CD8-positive, alpha-beta memory T cell (primary cell): ENCODE results near the gene SEC22C. TPM values are rescaled to one million over a fixed set of nuclear protein-coding genes. Genes with fewer than 3 reads are reported as not detected.

Source experiments
- CTCF ChIA-PET: fragments of 350-600 bp; sonication (Branson Sonifier 250); formaldehyde crosslinking; loops from one replicate; lab custom pipeline; 2021; ENCODE audit warnings: antibody characterized with exemption; lab: Charles Lee
- POLR2A ChIA-PET: fragments of 350-600 bp; sonication (Branson Sonifier 250); formaldehyde crosslinking; loops from one replicate; lab custom pipeline; 2021; ENCODE audit warnings: antibody characterized with exemption; lab: Charles Lee
- DNase-seq, 5 donors: peaks; one replicate each; pipeline versions ENCODE4 v3.0.0 to v3.0.0-alpha.2; 2020 to 2022; ENCODE audit warnings: mixed read lengths in 1 of 5
- H3K27ac ChIP-seq: one replicate; pipeline ENCODE4 v1.7.0; 2013; ENCODE audit warnings: low read depth, mild to moderate bottlenecking, low read length, moderate library complexity
- H3K27me3 ChIP-seq: 2 replicates; pipeline ENCODE4 v1.7.0; 2013; ENCODE audit warnings: low read length, mild to moderate bottlenecking; ENCODE audit not compliant: insufficient read depth, poor library complexity, severe bottlenecking
- H3K36me3 ChIP-seq: 2 replicates; pipeline ENCODE4 v1.7.0; 2013; ENCODE audit warnings: mild to moderate bottlenecking, low read length, moderate library complexity; ENCODE audit not compliant: insufficient read depth
- H3K4me1 ChIP-seq: 2 replicates; pipeline ENCODE4 v1.7.0; 2013; ENCODE audit warnings: mild to moderate bottlenecking, low read length, moderate library complexity; ENCODE audit not compliant: insufficient read depth
- H3K4me3 ChIP-seq: 2 replicates; pipeline ENCODE4 v1.7.0; 2013; ENCODE audit warnings: mild to moderate bottlenecking, low read length
- H3K9me3 ChIP-seq: 2 replicates; pipeline ENCODE4 v1.7.0; 2013; ENCODE audit warnings: mild to moderate bottlenecking, low read length
- H3K27ac Mint-ChIP-seq, 8 donors: one replicate each; pipeline ENCODE4 v1.8.0; 2020 to 2021; ENCODE audit warnings: mixed read lengths in 8 of 8, mild to moderate bottlenecking in 6 of 8, inconsistent platforms in 3 of 8, moderate library complexity in 3 of 8
- H3K27me3 Mint-ChIP-seq, 2 donors: one replicate each; pipeline ENCODE4 v1.8.0; 2020 to 2021; ENCODE audit warnings: mixed read lengths in 2 of 2, mild to moderate bottlenecking in 1 of 2, moderate library complexity in 1 of 2
- H3K36me3 Mint-ChIP-seq, 3 donors: one replicate each; pipeline ENCODE4 v1.8.0; 2020 to 2021; ENCODE audit warnings: mixed read lengths in 3 of 3, inconsistent platforms in 1 of 3, mild to moderate bottlenecking in 1 of 3
- H3K4me1 Mint-ChIP-seq, 3 donors: one replicate each; pipeline ENCODE4 v1.8.0; 2020 to 2021; ENCODE audit warnings: mixed read lengths in 3 of 3, inconsistent platforms in 1 of 3, mild to moderate bottlenecking in 1 of 3
- H3K4me3 Mint-ChIP-seq, 7 donors: one replicate each; pipeline ENCODE4 v1.8.0; 2020 to 2021; ENCODE audit warnings: mixed read lengths in 7 of 7, mild to moderate bottlenecking in 6 of 7, moderate library complexity in 4 of 7, inconsistent platforms in 2 of 7
- H3K9me3 Mint-ChIP-seq, 5 donors: one replicate each; pipeline ENCODE4 v1.8.0; 2020 to 2022; ENCODE audit warnings: mixed read lengths in 5 of 5, mild to moderate bottlenecking in 3 of 5, moderate library complexity in 2 of 5, inconsistent platforms in 1 of 5
- polyA plus RNA-seq: library from polyadenylated mRNA; unstranded; fragments of 300-500 nt; fragmentation: Illumina TruSeq; gene quantifications from one replicate; pipeline ENCODE4 v1.2.3, GENCODE V29; 2021
- total RNA-seq, 2 experiments: library from RNA; stranded (reverse); gene quantifications; one replicate each; pipeline ENCODE4 v1.2.3, GENCODE V29; 2021

Gene SEC22C
- total and polyA plus RNA-seq, 3 experiments from 2014 or later = 45.5 to 53.6 (median 52.6) TPM

- Mint-ChIP-seq H3K27me3 (peaks cover 0 to 1% of the 10 kb centered on the region in 2 donors), H3K9me3 (no peaks in the 10 kb centered on the region), H3K27ac (peak overlapping the region in 5 of 8 donors; percentile 48 to 77 (median 65)), H3K4me3 (peak overlapping the region in 2 of 7 donors; percentile 7 to 68), H3K36me3 (peaks cover 14 to 19% (median 16%) of the 10 kb centered on the region in 3 donors), H3K4me1 (peaks cover 52 to 73% (median 68%) of the 10 kb centered on the region in 3 donors)
- no peaks in the 10 kb centered on the region for H3K9me3 ChIP-seq
- H3K4me3 ChIP-seq = no peak overlapping the region
- H3K27me3 ChIP-seq = no peaks in the 10 kb centered on the region
- ChIA-PET CTCF (interaction anchor here (7.2 to 18.6 kb wide), 2 partner anchors 14 to 31 kb away, joined by 61 to 178 read pairs; partner anchors contain the start of gene VIPR1), POLR2A (interaction anchor here (0.8 kb wide), 1 partner anchor 31 kb away, joined by 5 read pairs; the partner anchor contains the start of gene VIPR1)
- peaks cover 60% of the 10 kb centered on the region for H3K4me1 ChIP-seq
- no peak for DNase-seq
- H3K36me3 ChIP-seq = no peaks in the 10 kb centered on the region
- H3K27ac ChIP-seq = no peak overlapping the region
Observed at GRCh38 chr3:42533161-42533897, 48.4 kb downstream of the SEC22C start.

- H3K36me3 ChIP-seq = no peaks in the 10 kb centered on the region
- peaks cover 71% of the 10 kb centered on the region for H3K4me1 ChIP-seq
- peaks cover 0 to 1% of the 10 kb centered on the region in 2 donors for H3K27me3 Mint-ChIP-seq
- no peaks in the 10 kb centered on the region for H3K9me3 Mint-ChIP-seq
- no peak overlapping the region for H3K27ac ChIP-seq
- ChIA-PET CTCF (interaction anchor here (7.2 kb wide), 1 partner anchor 15 kb away, joined by 61 read pairs; no protein-coding TSS in a partner anchor), POLR2A (no interaction called here)
- H3K36me3 Mint-ChIP-seq = peaks cover 14 to 19% (median 16%) of the 10 kb centered on the region in 3 donors
- H3K4me1 Mint-ChIP-seq = peaks cover 60 to 84% (median 76%) of the 10 kb centered on the region in 3 donors
- peak overlapping the region in 1 of 7 donors; percentile 43 for H3K4me3 Mint-ChIP-seq
- H3K4me3 ChIP-seq = no peak overlapping the region
- DNase-seq = no peak
- H3K27me3 ChIP-seq = no peaks in the 10 kb centered on the region
- peak overlapping the region in 5 of 8 donors; percentile 8 to 94 (median 56) for H3K27ac Mint-ChIP-seq
- H3K9me3 ChIP-seq = no peaks in the 10 kb centered on the region
Observed at GRCh38 chr3:42532229-42532628, 49.5 kb downstream of the SEC22C start.

- peak overlapping the region in 2 of 7 donors; percentile 22 to 75 for H3K4me3 Mint-ChIP-seq
- Histone ChIP-seq H3K27ac (no peak overlapping the region), H3K27me3 (no peaks in the 10 kb centered on the region), H3K36me3 (no peaks in the 10 kb centered on the region), H3K4me3 (no peak overlapping the region), H3K4me1 (peaks cover 79% of the 10 kb centered on the region), H3K9me3 (no peaks in the 10 kb centered on the region)
- H3K9me3 Mint-ChIP-seq = no peaks in the 10 kb centered on the region
- ChIA-PET CTCF (interaction anchor here (0.9 to 1.0 kb wide), 3 partner anchors 8 to 30 kb away, joined by 3 read pairs; no protein-coding TSS in a partner anchor), POLR2A (no interaction called here)
- peaks cover 0 to 1% of the 10 kb centered on the region in 2 donors for H3K27me3 Mint-ChIP-seq
- H3K27ac Mint-ChIP-seq = peak overlapping the region in 4 of 8 donors; percentile 10 to 66 (median 60)
- no peak for DNase-seq
- peaks cover 67 to 88% (median 83%) of the 10 kb centered on the region in 3 donors for H3K4me1 Mint-ChIP-seq
- H3K36me3 Mint-ChIP-seq = peaks cover 14 to 22% (median 16%) of the 10 kb centered on the region in 3 donors
Observed at GRCh38 chr3:42531470-42531869, 50.3 kb downstream of the SEC22C start.

- Histone ChIP-seq H3K36me3 (no peaks in the 10 kb centered on the region), H3K4me1 (peaks cover 87% of the 10 kb centered on the region), H3K4me3 (peak overlapping the region; percentile 52), H3K27ac (no peak overlapping the region), H3K27me3 (no peaks in the 10 kb centered on the region), H3K9me3 (no peaks in the 10 kb centered on the region)
- Mint-ChIP-seq H3K4me1 (peaks cover 70 to 93% (median 89%) of the 10 kb centered on the region in 3 donors), H3K4me3 (peak overlapping the region in 5 of 7 donors; percentile 28 to 66 (median 65)), H3K36me3 (peaks cover 14 to 22% (median 16%) of the 10 kb centered on the region in 3 donors), H3K27me3 (peaks cover 0 to 1% of the 10 kb centered on the region in 2 donors), H3K27ac (peak overlapping the region; percentile 14 to 94 (median 78)), H3K9me3 (no peaks in the 10 kb centered on the region)
- CTCF ChIA-PET = no interaction called here
- POLR2A ChIA-PET = interaction anchor here (1.6 kb wide), 1 partner anchor 28 kb away, joined by 5 read pairs; the partner anchor contains the start of gene VIPR1
- DNase-seq = no peak
Observed at GRCh38 chr3:42530073-42530472, 51.7 kb downstream of the SEC22C start.

- CTCF ChIA-PET = interaction anchor here (2.1 kb wide), 1 partner anchor 28 kb away, joined by 7 read pairs; the partner anchor contains the start of gene VIPR1
- Mint-ChIP-seq H3K4me1 (peaks cover 70 to 96% (median 89%) of the 10 kb centered on the region in 3 donors), H3K27ac (peak overlapping the region in 7 of 8 donors; percentile 31 to 94 (median 77)), H3K9me3 (no peaks in the 10 kb centered on the region), H3K27me3 (peaks cover 0 to 1% of the 10 kb centered on the region in 2 donors), H3K36me3 (peaks cover 14 to 22% (median 18%) of the 10 kb centered on the region in 3 donors), H3K4me3 (peak overlapping the region in 6 of 7 donors; percentile 28 to 66 (median 58))
- no peak overlapping the region for H3K27ac ChIP-seq
- H3K4me3 ChIP-seq = peak overlapping the region; percentile 52
- peak in 2 of 5 donors; percentile 42 to 47 for DNase-seq
- H3K9me3 ChIP-seq = no peaks in the 10 kb centered on the region
- POLR2A ChIA-PET = interaction anchor here (1.6 kb wide), 1 partner anchor 27 kb away, joined by 5 read pairs; the partner anchor contains the start of gene VIPR1
- H3K27me3 ChIP-seq = no peaks in the 10 kb centered on the region
- H3K36me3 ChIP-seq = no peaks in the 10 kb centered on the region
- peaks cover 87% of the 10 kb centered on the region for H3K4me1 ChIP-seq
Observed at GRCh38 chr3:42529468-42529867, 52.3 kb downstream of the SEC22C start.

- Histone ChIP-seq H3K4me3 (no peak overlapping the region), H3K27me3 (no peaks in the 10 kb centered on the region), H3K36me3 (no peaks in the 10 kb centered on the region), H3K27ac (no peak overlapping the region), H3K9me3 (no peaks in the 10 kb centered on the region), H3K4me1 (peaks cover 68% of the 10 kb centered on the region)
- Mint-ChIP-seq H3K27ac (peak overlapping the region; percentile 63 to 94 (median 90)), H3K9me3 (no peaks in the 10 kb centered on the region), H3K4me3 (peak overlapping the region in 4 of 7 donors; percentile 23 to 63 (median 53)), H3K27me3 (no peaks in the 10 kb centered on the region), H3K36me3 (peaks cover 13 to 23% (median 22%) of the 10 kb centered on the region in 3 donors), H3K4me1 (peaks cover 59 to 77% (median 75%) of the 10 kb centered on the region in 3 donors)
- CTCF ChIA-PET = interaction anchor here (1.2 to 3.4 kb wide), 4 partner anchors 9 to 26 kb away, joined by 3 to 16 read pairs (median 5); partner anchors contain the start of gene VIPR1
- POLR2A ChIA-PET = no interaction called here
- DNase-seq = no peak
Observed at GRCh38 chr3:42527368-42527917, 54.3 kb downstream of the SEC22C start.

GRCh38 chr3:42526616-42527367 lies 55.0 kb downstream of the SEC22C start:
- no peak overlapping the region for H3K4me3 ChIP-seq
- H3K27me3 Mint-ChIP-seq = no peaks in the 10 kb centered on the region
- no peaks in the 10 kb centered on the region for H3K9me3 Mint-ChIP-seq
- H3K4me3 Mint-ChIP-seq = peak overlapping the region in 6 of 7 donors; percentile 23 to 80 (median 61)
- H3K4me1 ChIP-seq = peaks cover 62% of the 10 kb centered on the region
- ChIA-PET CTCF (interaction anchor here (0.9 to 3.4 kb wide), 4 partner anchors 10 to 25 kb away, joined by 3 to 16 read pairs (median 4); no protein-coding TSS in a partner anchor), POLR2A (no interaction called here)
- H3K36me3 Mint-ChIP-seq = peaks cover 8 to 18% (median 17%) of the 10 kb centered on the region in 3 donors
- no peaks in the 10 kb centered on the region for H3K36me3 ChIP-seq
- peak overlapping the region; percentile 85 to 94 (median 90) for H3K27ac Mint-ChIP-seq
- DNase-seq = peak; percentile 10 to 54 (median 30)
- no peak overlapping the region for H3K27ac ChIP-seq
- H3K9me3 ChIP-seq = no peaks in the 10 kb centered on the region
- H3K27me3 ChIP-seq = no peaks in the 10 kb centered on the region
- peaks cover 52 to 70% (median 68%) of the 10 kb centered on the region in 3 donors for H3K4me1 Mint-ChIP-seq
